Esophagus muscularis mucosa (tissue), 4 donors: ENCODE data around the gene ZNF331. TPM values are rescaled to one million over a fixed set of nuclear protein-coding genes. Genes with fewer than 3 reads are reported as not detected.

Experiments
- DNase-seq: peaks from one replicate; pipeline ENCODE4 v3.0.0-alpha.2; 2017; ENCODE audit errors: extremely low spot score
- H3K27ac ChIP-seq, 4 donors: fragments of 200-600 bp; sonication (generic); replicated peaks in 1 of 4; 1 replicate in 3 of 4; 2 replicates in 1 of 4; pipeline ENCODE4 v1.5.1; 2016 to 2019; ENCODE audit warnings: mild to moderate bottlenecking in 1 of 4
- H3K27me3 ChIP-seq, 4 donors: fragments of 200-600 bp; sonication (generic); one replicate each; pipeline versions ENCODE4 v1.5.1 to v1.6.0; 2016 to 2019
- H3K36me3 ChIP-seq, 4 donors: fragments of 200-600 bp; sonication (generic); one replicate each; pipeline ENCODE4 v1.5.1; 2016 to 2019
- H3K4me1 ChIP-seq, 4 donors: fragments of 200-600 bp; sonication (generic); one replicate each; pipeline ENCODE4 v1.5.1; 2016 to 2019
- H3K4me3 ChIP-seq, 4 donors: fragments of 200-600 bp; sonication (generic); 1 replicate in 2 of 4; 2 replicates in 2 of 4; pipeline ENCODE4 v1.5.1; 2016 to 2019; ENCODE audit warnings: mild to moderate bottlenecking in 4 of 4, moderate library complexity in 1 of 4
- H3K9me3 ChIP-seq, 4 donors: fragments of 200-600 bp; sonication (generic); 1 replicate in 3 of 4; 2 replicates in 1 of 4; pipeline ENCODE4 v1.5.1; 2016 to 2019
- EP300 ChIP-seq: sonication (generic); formaldehyde crosslinking; IDR thresholded peaks from one replicate; pipeline ENCODE4 v1.6.1; 2017; ENCODE audit warnings: antibody characterized with exemption
- POLR2A ChIP-seq: fragments of 450-650 bp; IDR thresholded peaks from one replicate; pipeline ENCODE4 v1.6.1; 2017; ENCODE audit warnings: antibody characterized with exemption, moderate library complexity, mild to moderate bottlenecking, low read depth
- POLR2AphosphoS5 ChIP-seq, 2 donors: sonication (generic); formaldehyde crosslinking; IDR thresholded peaks; one replicate each; pipeline ENCODE4 v1.6.1; 2017; ENCODE audit warnings: antibody characterized with exemption in 2 of 2
- WGBS: methylation state at CpG from one replicate; pipeline ENCODE4 v1.1.5; 2018; 5-methylcytosine and 5-hydroxymethylcytosine counted together
- intact Hi-C: fragments of 100-400 bp; cut with DNase I; formaldehyde crosslinking; loops from one replicate; pipeline ENCODE4 v1.15.1; 2023
- total RNA-seq, 4 donors: library from RNA; depleted of rRNA; stranded (reverse); fragments of >200 nt; gene quantifications; one replicate each; pipeline versions ENCODE4 v1.1.0 to v1.2.1, GENCODE V29; 2016
- TF ChIP-seq, protein P1 (sequence below), 3 experiments: fragments of 200-600 bp in 2 of 3; fragments of 450-650 bp in 1 of 3; sonication (generic) in 2 of 3; IDR thresholded peaks; one replicate each; pipeline ENCODE4 v1.5.1; 2017 to 2019; ENCODE audit warnings: antibody characterized with exemption in 3 of 3, mild to moderate bottlenecking in 2 of 3, moderate library complexity in 1 of 3

Gene ZNF331
- total RNA-seq, 4 donors from 2014 or later = 12.0 to 19.4 (median 16.3) TPM

- no peaks in the 10 kb centered on the region for H3K36me3 ChIP-seq
- no peak overlapping the region for H3K27ac ChIP-seq
- H3K9me3 ChIP-seq = no peaks in the 10 kb centered on the region
- no peak overlapping the region for H3K4me3 ChIP-seq
- no peak for DNase-seq
- TF ChIP-seq, protein P1, sequence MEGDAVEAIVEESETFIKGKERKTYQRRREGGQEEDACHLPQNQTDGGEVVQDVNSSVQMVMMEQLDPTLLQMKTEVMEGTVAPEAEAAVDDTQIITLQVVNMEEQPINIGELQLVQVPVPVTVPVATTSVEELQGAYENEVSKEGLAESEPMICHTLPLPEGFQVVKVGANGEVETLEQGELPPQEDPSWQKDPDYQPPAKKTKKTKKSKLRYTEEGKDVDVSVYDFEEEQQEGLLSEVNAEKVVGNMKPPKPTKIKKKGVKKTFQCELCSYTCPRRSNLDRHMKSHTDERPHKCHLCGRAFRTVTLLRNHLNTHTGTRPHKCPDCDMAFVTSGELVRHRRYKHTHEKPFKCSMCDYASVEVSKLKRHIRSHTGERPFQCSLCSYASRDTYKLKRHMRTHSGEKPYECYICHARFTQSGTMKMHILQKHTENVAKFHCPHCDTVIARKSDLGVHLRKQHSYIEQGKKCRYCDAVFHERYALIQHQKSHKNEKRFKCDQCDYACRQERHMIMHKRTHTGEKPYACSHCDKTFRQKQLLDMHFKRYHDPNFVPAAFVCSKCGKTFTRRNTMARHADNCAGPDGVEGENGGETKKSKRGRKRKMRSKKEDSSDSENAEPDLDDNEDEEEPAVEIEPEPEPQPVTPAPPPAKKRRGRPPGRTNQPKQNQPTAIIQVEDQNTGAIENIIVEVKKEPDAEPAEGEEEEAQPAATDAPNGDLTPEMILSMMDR (IDR thresholded peaks at IDR 0.05) = no peak
- TF ChIP-seq POLR2A (no peak), EP300 (no peak), POLR2AphosphoS5 (IDR thresholded peaks at IDR 0.05) (no peak)
- H3K4me1 ChIP-seq = no peaks in the 10 kb centered on the region
- whole genome bisulfite sequencing = 71% methylated on average over 4 of the region's 4 CpGs
- H3K27me3 ChIP-seq = peaks cover 0 to 9% (median 0%) of the 10 kb centered on the region in 4 donors
- intact Hi-C loops = no loop called here
These were observed 62.3 kb downstream of the ZNF331 start for GRCh38 chr19:53600217-53600616.

GRCh38 chr19:53606031-53606430 is 68.1 kb downstream of the ZNF331 start:
- Histone ChIP-seq H3K27me3 (peaks cover 0 to 26% (median 0%) of the 10 kb centered on the region in 4 donors), H3K4me1 (no peaks in the 10 kb centered on the region), H3K36me3 (no peaks in the 10 kb centered on the region), H3K9me3 (no peaks in the 10 kb centered on the region), H3K4me3 (no peak overlapping the region), H3K27ac (no peak overlapping the region)
- intact Hi-C loops = no loop called here
- DNase-seq = no peak
- 69% methylated on average over 15 of the region's 15 CpGs for WGBS
- no peak for TF ChIP-seq POLR2A
- TF ChIP-seq, protein P1 (IDR thresholded peaks at IDR 0.05) = no peak
- TF ChIP-seq POLR2AphosphoS5 (IDR thresholded peaks at IDR 0.05) = no peak
- no peak for TF ChIP-seq EP300

DNA sequence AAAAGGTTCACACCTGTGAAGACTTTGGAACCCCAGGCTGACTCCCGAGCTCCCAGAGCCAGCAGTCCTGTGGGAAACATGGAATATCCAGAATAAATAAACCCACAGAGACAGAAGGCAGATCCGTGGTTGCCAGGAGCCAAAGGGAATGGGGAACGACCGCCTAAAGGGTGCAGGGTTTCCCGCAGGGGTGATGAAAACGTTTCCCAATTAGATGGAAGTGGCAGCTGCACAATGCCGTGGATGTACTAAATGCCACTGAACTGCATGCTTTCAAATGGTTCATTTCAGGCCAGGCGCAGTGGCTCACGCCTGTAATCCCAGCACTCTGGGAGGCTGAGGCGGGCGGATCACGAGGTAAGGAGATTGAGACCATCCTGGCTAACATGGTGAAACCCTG is 70.4 kb downstream of the ZNF331 start:
- intact Hi-C loops = no loop called here
- TF ChIP-seq EP300 = no peak
- no peak for TF ChIP-seq POLR2A
- TF ChIP-seq, protein P1 (IDR thresholded peaks at IDR 0.05) = no peak
- TF ChIP-seq POLR2AphosphoS5 (IDR thresholded peaks at IDR 0.05) = no peak
- 75% methylated on average over 10 of the region's 12 CpGs for WGBS

DNA sequence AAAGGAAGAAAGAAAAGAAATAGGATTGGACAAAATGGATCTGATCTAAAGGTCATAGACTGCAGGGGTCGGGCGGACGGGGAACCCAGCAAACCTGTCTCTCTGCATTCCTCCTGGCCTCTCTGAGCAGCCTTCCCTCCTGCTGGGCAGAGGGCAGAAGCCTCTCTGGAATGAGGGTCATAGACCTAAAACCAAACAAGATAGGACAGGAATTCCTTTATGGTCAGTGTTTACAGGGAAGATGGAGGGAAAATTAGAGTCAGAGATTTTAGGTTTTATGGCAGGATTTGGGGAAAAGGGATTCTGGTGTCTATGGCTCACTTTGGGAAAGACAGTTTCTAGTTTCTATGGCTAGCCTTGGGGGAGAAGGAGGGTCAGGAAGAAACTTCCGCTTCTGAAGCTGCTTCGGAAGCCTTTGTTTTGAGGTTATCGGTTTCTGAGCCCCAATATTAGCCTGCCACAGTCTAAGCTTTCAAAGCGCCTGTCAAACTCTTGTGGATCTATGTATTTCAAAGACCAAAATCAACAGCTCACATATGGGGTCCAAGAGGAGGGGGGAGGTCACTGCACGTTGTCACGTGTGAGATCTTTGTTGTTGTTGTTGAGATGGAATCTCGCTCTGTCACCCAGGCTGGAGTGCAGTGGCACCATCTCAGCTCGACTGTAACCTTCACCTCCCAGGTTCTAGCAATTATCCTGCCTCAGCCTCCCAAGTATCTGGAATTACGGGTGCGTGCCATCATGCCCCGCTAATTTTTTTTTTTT is 75.0 kb downstream of the ZNF331 start:
- WGBS = 56% methylated on average over 14 of the region's 14 CpGs

More for the DNA sequence above, 70.4 kb downstream of the ZNF331 start:
- no peak overlapping the region for H3K4me3 ChIP-seq
- no peak overlapping the region for H3K27ac ChIP-seq
- no peak for DNase-seq
- H3K36me3 ChIP-seq = no peaks in the 10 kb centered on the region
- H3K9me3 ChIP-seq = no peaks in the 10 kb centered on the region
- peaks cover 0 to 31% (median 0%) of the 10 kb centered on the region in 4 donors for H3K27me3 ChIP-seq
- H3K4me1 ChIP-seq = no peaks in the 10 kb centered on the region

More for the DNA sequence above, 75.0 kb downstream of the ZNF331 start:
- peaks cover 0 to 9% (median 0%) of the 10 kb centered on the region in 4 donors for H3K27me3 ChIP-seq
- no peak for TF ChIP-seq EP300
- TF ChIP-seq, protein P1 (IDR thresholded peaks at IDR 0.05) = no peak
- TF ChIP-seq POLR2AphosphoS5 (IDR thresholded peaks at IDR 0.05) = no peak
- no peak for TF ChIP-seq POLR2A
- intact Hi-C loops = no loop called here
- H3K4me1 ChIP-seq = no peaks in the 10 kb centered on the region
- H3K27ac ChIP-seq = no peak overlapping the region
- DNase-seq = no peak
- no peak overlapping the region for H3K4me3 ChIP-seq
- H3K36me3 ChIP-seq = no peaks in the 10 kb centered on the region
- no peaks in the 10 kb centered on the region for H3K9me3 ChIP-seq
